Fibroblast of villous mesenchyme (primary cell): ENCODE measurements around the gene GPX4. TPM values are rescaled to one million over a fixed set of nuclear protein-coding genes. Genes with fewer than 3 reads are reported as not detected.

ENCODE experiments used
- DNase-seq: peaks from one replicate; pipeline ENCODE4 v3.0.0-alpha.2; 2010; ENCODE audit warnings: low read depth
- H3K4me3 ChIP-seq: 2 replicates; pipeline ENCODE4 v1.5.1; 2011; ENCODE audit warnings: low read depth, mild to moderate bottlenecking, low read length
- CTCF ChIP-seq: IDR thresholded peaks from 2 replicates; pipeline ENCODE4 v1.5.1; 2012; ENCODE audit warnings: low read depth, mild to moderate bottlenecking, low read length; ENCODE audit not compliant: insufficient read depth
- total RNA-seq: library from RNA; depleted of rRNA; stranded (reverse); fragments of >200 nt; gene quantifications from 2 replicates; pipeline ENCODE4 v1.2.3, GENCODE V29; 2012

The GPX4 gene
- total RNA-seq, 1 donor: 254 TPM

GRCh38 chr19:1082928-1083816 lies 20.6 kb upstream of the GPX4 start:
- H3K4me3 ChIP-seq: peak overlapping the region; percentile 60
- no peak for DNase-seq
- no peak for TF ChIP-seq CTCF

- no peak for TF ChIP-seq CTCF
- H3K4me3 ChIP-seq: no peak overlapping the region
- no peak for DNase-seq
Measured at GRCh38 chr19:1084024-1084868, 19.5 kb upstream of the GPX4 start.

GRCh38 chr19:1085053-1085658 lies 18.6 kb upstream of the GPX4 start:
- no peak for TF ChIP-seq CTCF
- DNase-seq: no peak
- no peak overlapping the region for H3K4me3 ChIP-seq

- TF ChIP-seq CTCF: no peak
- no peak for DNase-seq
- H3K4me3 ChIP-seq: no peak overlapping the region
Measured at GRCh38 chr19:1085676-1086442, 17.9 kb upstream of the GPX4 start.

- no peak overlapping the region for H3K4me3 ChIP-seq
- TF ChIP-seq CTCF: no peak
- no peak for DNase-seq
Measured at GRCh38 chr19:1086613-1087012, 17.2 kb upstream of the GPX4 start.

- no peak for DNase-seq
- H3K4me3 ChIP-seq: no peak overlapping the region
- TF ChIP-seq CTCF: no peak
Measured at GRCh38 chr19:1087813-1088415, 15.9 kb upstream of the GPX4 start.
